ENCODE data around the gene TC2N. TPM values are rescaled to one million over a fixed set of nuclear protein-coding genes. Genes with fewer than 3 reads are reported as not detected.
A peak's percentile ranks its signal among the peaks of the same experiment; 100 is the strongest.

Gene TC2N
- polyA plus RNA-seq (2011; rRNA removed) (0.10 and 0.14 TPM in 2 replicates), polyA minus RNA-seq (2011; rRNA and poly(A)+ RNA removed) (1.1 TPM in 1 of 2 replicates, not detected in the other)

DNA sequence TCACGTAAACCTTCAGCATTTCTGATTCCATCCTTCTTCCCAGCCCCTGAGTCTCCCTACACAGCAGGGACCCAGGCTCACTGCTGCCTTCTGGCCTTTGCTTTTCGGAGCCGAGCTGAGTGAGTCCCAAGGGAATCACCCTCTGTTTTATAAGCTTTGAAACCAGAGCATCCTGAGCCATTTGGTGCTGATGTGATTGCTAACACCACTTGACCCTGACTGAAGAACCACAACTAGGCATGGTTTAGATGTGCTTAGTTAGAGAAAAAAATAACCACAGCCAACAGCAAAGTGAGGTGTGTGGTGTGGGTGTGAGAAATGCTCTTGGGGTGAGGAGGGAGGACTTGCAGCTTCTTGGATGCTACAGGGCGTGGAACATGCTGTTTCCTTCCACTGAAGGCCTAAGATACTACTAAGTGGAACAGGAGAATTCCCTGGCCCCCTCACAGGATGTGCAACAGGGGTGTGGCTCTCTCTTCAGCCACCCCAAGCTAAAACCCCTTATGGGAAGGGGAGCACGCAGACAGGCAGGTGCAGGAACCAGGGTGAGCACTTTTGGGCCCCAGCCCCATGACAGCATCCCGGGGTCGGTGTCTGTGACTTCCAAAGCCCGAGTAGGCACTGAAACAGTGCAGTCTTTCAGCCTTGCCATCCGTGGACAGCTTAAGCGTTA, at the start of gene TC2N:
Gene TC2N (minus strand): TSS at position 221 of the 673 bp plus-strand sequence. CDS start 53,767 bp downstream, outside the sequence.
- no peak within 1 kb of the TSS for H3K4me3 ChIP-seq (ENCODE audit: low read depth, low read length)

DNA sequence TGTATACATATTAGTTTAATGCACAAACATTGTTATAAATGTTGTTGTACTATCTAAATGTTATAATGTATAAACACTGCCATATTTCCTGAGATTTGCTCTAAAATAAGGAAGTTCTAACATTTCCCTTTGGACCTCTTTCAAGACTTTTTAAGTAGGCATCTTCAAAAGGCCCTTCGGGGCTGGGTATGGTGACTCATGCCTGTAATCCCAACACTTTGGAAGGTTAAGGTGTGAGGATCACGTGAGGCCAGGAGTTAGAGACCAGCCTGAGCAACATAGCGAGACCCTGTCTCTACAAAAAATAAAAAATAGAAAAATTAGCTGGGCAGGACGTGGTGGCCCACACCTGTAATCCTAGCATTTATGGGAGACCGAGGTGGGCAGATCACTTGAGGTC, 44.7 kb upstream of the TC2N start:
- TF ChIP-seq, protein P1, sequence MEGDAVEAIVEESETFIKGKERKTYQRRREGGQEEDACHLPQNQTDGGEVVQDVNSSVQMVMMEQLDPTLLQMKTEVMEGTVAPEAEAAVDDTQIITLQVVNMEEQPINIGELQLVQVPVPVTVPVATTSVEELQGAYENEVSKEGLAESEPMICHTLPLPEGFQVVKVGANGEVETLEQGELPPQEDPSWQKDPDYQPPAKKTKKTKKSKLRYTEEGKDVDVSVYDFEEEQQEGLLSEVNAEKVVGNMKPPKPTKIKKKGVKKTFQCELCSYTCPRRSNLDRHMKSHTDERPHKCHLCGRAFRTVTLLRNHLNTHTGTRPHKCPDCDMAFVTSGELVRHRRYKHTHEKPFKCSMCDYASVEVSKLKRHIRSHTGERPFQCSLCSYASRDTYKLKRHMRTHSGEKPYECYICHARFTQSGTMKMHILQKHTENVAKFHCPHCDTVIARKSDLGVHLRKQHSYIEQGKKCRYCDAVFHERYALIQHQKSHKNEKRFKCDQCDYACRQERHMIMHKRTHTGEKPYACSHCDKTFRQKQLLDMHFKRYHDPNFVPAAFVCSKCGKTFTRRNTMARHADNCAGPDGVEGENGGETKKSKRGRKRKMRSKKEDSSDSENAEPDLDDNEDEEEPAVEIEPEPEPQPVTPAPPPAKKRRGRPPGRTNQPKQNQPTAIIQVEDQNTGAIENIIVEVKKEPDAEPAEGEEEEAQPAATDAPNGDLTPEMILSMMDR (IDR thresholded peaks at IDR 0.05; ENCODE audit: low read depth, low read length), result no peak
- Histone ChIP-seq H3K27ac (ENCODE audit: low read depth, low read length) (no peak overlapping the region), H3K4me3 (ENCODE audit: low read depth, low read length) (no peak overlapping the region), H3K9me3 (ENCODE audit: control insufficient read depth, insufficient read depth, low read length) (peaks cover 5% of the 10 kb centered on the region; the same call in 1 of the 2 replicates), H3K27me3 (ENCODE audit: control insufficient read depth, insufficient read depth, low read length) (no peaks in the 10 kb centered on the region)
- no peak for DNase-seq (ENCODE audit: low read depth, low spot score)
- ChIA-PET CTCF (interaction anchor here (0.6 to 1.2 kb wide), 3 partner anchors 84 to 194 kb away, joined by 3 to 8 read pairs (median 4); partner anchors contain the start of gene ATXN3), POLR2A (no interaction called here)

More for the DNA sequence above, at the start of gene TC2N:
- no peaks in the 10 kb centered on the region for H3K27me3 ChIP-seq (ENCODE audit: control insufficient read depth, insufficient read depth, low read length)
- H3K9me3 ChIP-seq (ENCODE audit: control insufficient read depth, insufficient read depth, low read length), result peaks cover 5% of the 10 kb centered on the region; the same call in 1 of the 2 replicates
- POLR2A ChIA-PET, result no interaction called here
- TF ChIP-seq, protein P1 (IDR thresholded peaks at IDR 0.05; ENCODE audit: low read depth, low read length), result no peak
- H3K27ac ChIP-seq (ENCODE audit: low read depth, low read length), result no peak within 1 kb of the TSS
- CTCF ChIA-PET, result interaction anchor here (0.6 kb wide), 1 partner anchor 899 kb away, joined by 8 read pairs; no protein-coding TSS in a partner anchor
- DNase-seq (ENCODE audit: low read depth, low spot score), result no peak

DNA sequence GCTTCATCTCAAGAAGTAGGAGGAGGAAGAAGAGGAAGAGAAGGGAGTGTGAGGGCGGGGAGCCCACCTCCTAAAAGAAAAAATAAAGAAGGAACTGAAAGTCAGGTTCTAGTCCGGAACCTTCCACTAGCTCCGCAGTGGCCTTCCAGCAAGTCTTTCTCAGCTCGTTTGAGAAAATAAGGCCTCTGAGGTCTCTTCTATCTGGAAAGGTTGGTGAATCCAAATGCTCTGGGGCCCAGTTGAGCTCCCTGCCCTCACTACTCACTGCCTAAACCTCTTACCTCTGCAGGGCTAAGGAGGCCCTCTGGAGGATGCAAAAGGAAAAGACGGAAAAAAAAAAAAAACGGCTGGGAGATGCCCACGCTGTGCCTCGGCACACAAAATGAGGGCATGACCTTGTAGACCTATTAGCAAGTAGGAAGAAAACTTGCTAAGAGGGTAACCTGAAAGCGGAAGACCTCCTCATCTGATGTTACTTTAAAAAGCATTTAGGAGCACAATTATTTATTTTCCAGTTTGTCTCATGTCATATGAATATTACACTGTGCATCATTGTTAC, 44.2 kb upstream of the TC2N start:
- ChIA-PET POLR2A (interaction anchor here (0.7 kb wide), 1 partner anchor 21 kb away, joined by 3 read pairs; no protein-coding TSS in a partner anchor), CTCF (interaction anchor here (0.6 to 1.4 kb wide), 9 partner anchors 10 to 590 kb away, joined by 3 to 8 read pairs (median 4); no protein-coding TSS in a partner anchor)
- no peak overlapping the region for H3K4me3 ChIP-seq (ENCODE audit: low read depth, low read length)
- no peak for DNase-seq (ENCODE audit: low read depth, low spot score)
- H3K9me3 ChIP-seq (ENCODE audit: control insufficient read depth, insufficient read depth, low read length), result peaks cover 5% of the 10 kb centered on the region; the same call in 1 of the 2 replicates
- no peak overlapping the region for H3K27ac ChIP-seq (ENCODE audit: low read depth, low read length)
- TF ChIP-seq, protein P1 (IDR thresholded peaks at IDR 0.05; ENCODE audit: low read depth, low read length), result peak; percentile 60
- no peaks in the 10 kb centered on the region for H3K27me3 ChIP-seq (ENCODE audit: control insufficient read depth, insufficient read depth, low read length)

DNA sequence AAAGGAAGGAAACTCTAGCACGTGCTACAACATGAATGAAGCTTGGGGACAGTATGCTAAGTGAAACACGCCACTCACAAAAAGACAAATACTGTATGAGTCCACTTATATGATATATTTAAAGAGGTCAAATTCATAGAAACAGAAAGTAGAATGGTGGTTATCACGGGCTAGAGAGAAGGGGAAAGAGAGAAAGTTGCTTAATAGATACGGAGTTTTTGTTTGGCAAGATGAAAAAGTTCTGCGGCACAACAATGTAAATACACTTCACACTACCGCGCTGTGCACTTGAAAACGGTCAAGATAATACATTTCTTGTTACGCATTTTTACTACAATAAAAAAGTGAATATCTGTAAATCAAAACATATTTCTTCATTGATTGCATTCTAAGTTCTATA, 42.9 kb upstream of the TC2N start:
- TF ChIP-seq, protein P1 (IDR thresholded peaks at IDR 0.05; ENCODE audit: low read depth, low read length), result no peak
- CTCF ChIA-PET, result interaction anchor here (1.4 kb wide), 1 partner anchor 9 kb away, joined by 6 read pairs; no protein-coding TSS in a partner anchor
- POLR2A ChIA-PET, result no interaction called here
- Histone ChIP-seq H3K9me3 (ENCODE audit: control insufficient read depth, insufficient read depth, low read length) (peaks cover 2% of the 10 kb centered on the region; the same call in 1 of the 2 replicates), H3K27me3 (ENCODE audit: control insufficient read depth, insufficient read depth, low read length) (no peaks in the 10 kb centered on the region), H3K27ac (ENCODE audit: low read depth, low read length) (no peak overlapping the region), H3K4me3 (ENCODE audit: low read depth, low read length) (no peak overlapping the region)
- DNase-seq (ENCODE audit: low read depth, low spot score), result no peak

DNA sequence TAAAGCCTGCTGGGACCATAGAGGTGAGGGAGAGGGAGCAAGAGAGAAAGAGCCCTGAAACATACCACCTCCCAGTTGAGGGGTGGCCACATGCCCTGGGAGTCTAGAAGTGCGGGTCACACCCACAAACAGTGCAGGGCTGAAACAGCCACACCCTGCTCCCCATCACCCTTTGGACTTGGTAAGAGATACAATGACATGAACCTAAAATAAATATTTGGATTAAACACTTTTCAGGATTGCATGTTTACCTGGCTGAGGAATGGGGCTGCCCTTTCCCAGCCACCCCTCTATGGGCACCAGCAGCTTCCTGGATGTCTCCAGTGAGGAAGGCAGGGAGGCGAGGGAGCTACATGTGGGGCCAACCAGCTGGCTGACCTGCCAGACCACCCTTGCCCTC, 39.0 kb upstream of the TC2N start:
- ChIA-PET POLR2A (no interaction called here), CTCF (no interaction called here)

More for the DNA sequence above, 39.0 kb upstream of the TC2N start:
- H3K4me3 ChIP-seq (ENCODE audit: low read depth, low read length), result no peak overlapping the region
- H3K27me3 ChIP-seq (ENCODE audit: control insufficient read depth, insufficient read depth, low read length), result no peaks in the 10 kb centered on the region
- DNase-seq (ENCODE audit: low read depth, low spot score), result no peak
- H3K27ac ChIP-seq (ENCODE audit: low read depth, low read length), result no peak overlapping the region
- TF ChIP-seq, protein P1 (IDR thresholded peaks at IDR 0.05; ENCODE audit: low read depth, low read length), result no peak
- no peaks in the 10 kb centered on the region for H3K9me3 ChIP-seq (ENCODE audit: control insufficient read depth, insufficient read depth, low read length)

All from AG04450 (cell line).